ENCODE measurements around the gene MAPK13.

The MAPK13 gene

GRCh38 chr6:36145495-36145894 lies 15.2 kb downstream of the MAPK13 start:
- no peak for DNase-seq (ENCODE audit: low spot score)

- DNase-seq (ENCODE audit: low spot score), result no peak
Measured at GRCh38 chr6:36147294-36147693, 17.0 kb downstream of the MAPK13 start.

GRCh38 chr6:36149476-36149875 lies 19.2 kb downstream of the MAPK13 start:
- no peak for DNase-seq (ENCODE audit: low spot score)

GRCh38 chr6:36150283-36150682 lies 20.0 kb downstream of the MAPK13 start:
- no peak for DNase-seq (ENCODE audit: low spot score)

GRCh38 chr6:36154286-36154685 lies 24.0 kb downstream of the MAPK13 start:
- no peak for DNase-seq (ENCODE audit: low spot score)

- no peak for DNase-seq (ENCODE audit: low spot score)
Measured at GRCh38 chr6:36155662-36156061, 25.3 kb downstream of the MAPK13 start.

GRCh38 chr6:36160147-36160760 lies 29.9 kb downstream of the MAPK13 start:
- no peak for DNase-seq (ENCODE audit: low spot score)

- no peak for DNase-seq (ENCODE audit: low spot score)
Measured at GRCh38 chr6:36169023-36170007, 39.0 kb downstream of the MAPK13 start.

- no peak for DNase-seq (ENCODE audit: low spot score)
Measured at GRCh38 chr6:36170704-36171103, 40.4 kb downstream of the MAPK13 start.

- no peak for DNase-seq (ENCODE audit: low spot score)
Measured at GRCh38 chr6:36171573-36171972, 41.3 kb downstream of the MAPK13 start.

- no peak for DNase-seq (ENCODE audit: low spot score)
Measured at GRCh38 chr6:36177166-36177565, 46.9 kb downstream of the MAPK13 start.

- no peak for DNase-seq (ENCODE audit: low spot score)
Measured at GRCh38 chr6:36178544-36178943, 48.2 kb downstream of the MAPK13 start.

GRCh38 chr6:36180126-36180525 lies 49.8 kb downstream of the MAPK13 start:
- DNase-seq (ENCODE audit: low spot score), result no peak

GRCh38 chr6:36184311-36184710 lies 54.0 kb downstream of the MAPK13 start:
- DNase-seq (ENCODE audit: low spot score), result no peak

GRCh38 chr6:36186199-36186598 lies 55.9 kb downstream of the MAPK13 start:
- DNase-seq (ENCODE audit: low spot score), result no peak

- no peak for DNase-seq (ENCODE audit: low spot score)
Measured at GRCh38 chr6:36187446-36187845, 57.1 kb downstream of the MAPK13 start.
